ENCODE results near the gene YARS2. TPM values are rescaled to one million over a fixed set of nuclear protein-coding genes. Genes with fewer than 3 reads are reported as not detected.
"Not testable (repeated sequence)": the region's sequence is repeated elsewhere in the genome, so short reads cannot be mapped to it uniquely, and the experiment has no call there.

Gene YARS2
- total RNA-seq, 2 donors from 2014 or later = 10.2 to 10.3 TPM

- no peak for ATAC-seq
- DNase-seq = no peak
- intact Hi-C loops (cut with DNase I) = loop anchor here (2.0 to 5.0 kb wide), 2 partner anchors 160 to 1266 kb away; partner anchors contain the start of gene ALG10 (in 2 of the 2)
Observed at GRCh38 chr12:32756476-32757066, 874 bp upstream of the YARS2 start.

GRCh38 chr12:32755051-32755653, 545 bp downstream of the YARS2 start:
- DNase-seq (peak; percentile 58), ATAC-seq (peak; percentile 63 to 71)
- intact Hi-C loops (cut with DNase I) = loop anchor here (5.0 kb wide), 1 partner anchor 1267 kb away; the partner anchor contains the start of gene ALG10 (in 2 of the 2)

DNA sequence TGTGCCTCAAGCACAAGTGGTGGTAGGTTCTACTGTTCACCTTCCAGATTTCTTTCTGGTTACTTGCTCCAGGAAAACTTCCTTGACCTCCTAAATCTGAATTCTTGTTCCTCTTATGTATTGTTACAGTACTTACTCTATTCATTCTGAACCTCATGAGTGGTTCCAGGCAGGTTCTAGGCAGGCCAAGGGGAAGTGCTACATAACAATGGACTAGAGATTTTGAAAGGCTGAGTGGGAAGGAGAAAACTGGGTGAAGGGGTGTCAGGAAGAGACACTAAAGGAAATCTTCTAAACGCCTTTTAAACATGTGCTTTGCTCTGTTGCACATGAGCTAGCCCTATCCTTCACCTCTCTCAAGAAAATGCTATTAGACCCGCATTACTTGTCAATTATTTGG, 1.6 kb downstream of the YARS2 start:
- intact Hi-C loops (cut with DNase I) = no loop called here
- DNase-seq (no peak), ATAC-seq (no peak)

- intact Hi-C loops (cut with DNase I) = no loop called here
- ATAC-seq (no peak), DNase-seq (no peak)
Observed at GRCh38 chr12:32753605-32754004, 2.1 kb downstream of the YARS2 start.

- DNase-seq (no peak), ATAC-seq (no peak)
- intact Hi-C loops (cut with DNase I) = no loop called here
Observed at GRCh38 chr12:32743264-32743663, 12.4 kb downstream of the YARS2 start.

- no peak for ATAC-seq
- intact Hi-C loops (cut with DNase I) = no loop called here
- DNase-seq = no peak
Observed at GRCh38 chr12:32742133-32742532, 13.6 kb downstream of the YARS2 start.

- ATAC-seq = no peak
- intact Hi-C loops (cut with DNase I) = no loop called here
- no peak for DNase-seq
Observed at GRCh38 chr12:32739279-32739678, 16.4 kb downstream of the YARS2 start.

- intact Hi-C loops (cut with DNase I) = no loop called here
- ATAC-seq = no peak
- no peak for DNase-seq
Observed at GRCh38 chr12:32737715-32738114, 18.0 kb downstream of the YARS2 start.

DNA sequence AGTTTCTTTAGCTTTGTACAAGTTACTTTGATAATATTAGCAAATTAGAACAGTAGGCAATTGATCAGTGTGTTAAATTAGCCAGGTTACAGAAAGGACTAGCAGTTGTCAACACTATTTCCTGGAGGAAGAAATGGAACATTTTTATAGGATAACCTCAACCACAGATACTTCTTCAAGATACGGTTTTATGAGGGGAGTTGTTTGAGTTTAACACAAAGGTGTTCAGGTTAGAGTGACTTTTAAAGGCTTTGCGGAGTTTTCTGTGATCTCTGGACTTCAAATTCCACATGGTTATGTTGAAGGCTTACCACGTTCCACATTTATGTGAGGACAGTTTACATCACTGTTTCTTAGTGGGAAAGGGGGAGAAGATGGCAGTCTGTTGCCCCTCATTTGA, 19.3 kb downstream of the YARS2 start:
- DNase-seq = no peak
- no peak for ATAC-seq
- intact Hi-C loops (cut with DNase I) = no loop called here

- DNase-seq (no peak), ATAC-seq (no peak)
- intact Hi-C loops (cut with DNase I) = no loop called here
Observed at GRCh38 chr12:32734952-32735351, 20.7 kb downstream of the YARS2 start.

DNA sequence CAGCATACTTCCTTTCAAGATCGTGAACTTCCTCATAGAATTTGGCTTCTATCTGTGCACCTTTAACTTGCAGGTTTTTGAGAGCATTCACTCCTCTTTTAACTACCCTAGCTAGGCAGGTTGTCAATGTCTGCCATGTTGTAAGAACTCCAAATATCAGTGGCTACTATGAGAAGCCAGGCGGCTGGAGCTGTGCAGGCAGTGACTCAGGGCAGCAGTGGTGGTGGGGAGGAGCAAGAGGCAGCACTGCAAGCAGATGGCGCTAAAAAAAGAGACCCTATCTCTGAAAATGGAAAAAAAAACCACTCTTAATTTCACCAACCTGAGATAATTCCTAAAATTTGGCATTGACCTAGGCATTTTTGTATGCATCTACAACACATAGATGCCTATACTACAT, 28.5 kb downstream of the YARS2 start:
- ATAC-seq = no peak

GRCh38 chr12:32726286-32726685, 29.4 kb downstream of the YARS2 start:
- DNase-seq (no peak), ATAC-seq (no peak)
- intact Hi-C loops (cut with DNase I) = no loop called here

More for the DNA sequence above, 28.5 kb downstream of the YARS2 start:
- intact Hi-C loops (cut with DNase I) = no loop called here
- DNase-seq = no peak

- ATAC-seq; intact Hi-C loops (cut with DNase I); DNase-seq: not testable (repeated sequence)
Observed at GRCh38 chr12:32725308-32725707, 30.4 kb downstream of the YARS2 start.

- DNase-seq = no peak
- no peak for ATAC-seq
- intact Hi-C loops (cut with DNase I) = no loop called here
Observed at GRCh38 chr12:32718926-32719325, 36.8 kb downstream of the YARS2 start.

DNA sequence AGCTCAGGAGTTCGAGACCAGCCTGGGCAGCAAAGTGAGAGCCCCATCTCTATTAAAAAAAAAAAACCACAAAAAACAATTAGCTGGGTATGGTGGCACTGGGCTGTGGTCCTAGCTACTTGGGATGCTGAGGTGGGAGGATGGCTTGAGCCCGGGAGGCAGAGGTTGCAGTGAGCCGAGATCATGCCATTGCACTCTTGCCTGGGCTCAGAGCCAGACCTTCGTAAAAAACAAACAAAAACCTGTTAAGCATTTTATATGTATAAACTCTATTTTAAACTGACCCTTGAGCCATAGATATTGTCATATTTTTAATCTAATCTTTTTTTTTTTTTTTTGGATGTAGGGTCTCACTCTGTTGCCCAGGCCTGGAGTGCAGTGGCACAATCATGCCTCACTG, 40.9 kb downstream of the YARS2 start:
- DNase-seq = no peak
- intact Hi-C loops (cut with DNase I) = no loop called here
- ATAC-seq = no peak

DNA sequence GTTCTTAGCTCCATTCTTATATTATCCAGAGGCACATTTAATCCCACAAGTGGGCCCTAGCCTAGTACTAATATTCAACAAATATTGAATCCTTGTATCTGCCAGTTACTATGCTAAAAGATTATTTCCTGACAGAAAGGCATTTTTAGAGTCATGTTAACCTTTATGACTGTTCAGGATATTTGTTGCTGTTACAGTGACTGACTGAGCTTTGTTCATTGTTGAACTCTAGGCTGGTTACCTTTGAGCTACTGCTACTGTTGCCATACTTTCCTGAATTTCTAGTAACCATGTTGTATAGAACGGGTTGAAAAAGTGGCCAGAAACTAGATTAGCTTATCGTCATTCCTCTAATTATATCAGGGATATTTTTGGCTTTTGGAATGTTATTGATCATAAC, 46.8 kb downstream of the YARS2 start:
- ATAC-seq (no peak), DNase-seq (no peak)
- intact Hi-C loops (cut with DNase I) = no loop called here

- ATAC-seq (no peak), DNase-seq (no peak)
- intact Hi-C loops (cut with DNase I) = no loop called here
Observed at GRCh38 chr12:32706335-32707024, 49.2 kb downstream of the YARS2 start.

- ATAC-seq (no peak), DNase-seq (no peak)
- intact Hi-C loops (cut with DNase I) = no loop called here
Observed at GRCh38 chr12:32705783-32706182, 49.9 kb downstream of the YARS2 start.

GRCh38 chr12:32702946-32703345, 52.8 kb downstream of the YARS2 start:
- ATAC-seq (no peak), DNase-seq (no peak)
- intact Hi-C loops (cut with DNase I) = no loop called here

- intact Hi-C loops (cut with DNase I) = no loop called here
- ATAC-seq (no peak), DNase-seq (no peak)
Observed at GRCh38 chr12:32702473-32702872, 53.2 kb downstream of the YARS2 start.

DNA sequence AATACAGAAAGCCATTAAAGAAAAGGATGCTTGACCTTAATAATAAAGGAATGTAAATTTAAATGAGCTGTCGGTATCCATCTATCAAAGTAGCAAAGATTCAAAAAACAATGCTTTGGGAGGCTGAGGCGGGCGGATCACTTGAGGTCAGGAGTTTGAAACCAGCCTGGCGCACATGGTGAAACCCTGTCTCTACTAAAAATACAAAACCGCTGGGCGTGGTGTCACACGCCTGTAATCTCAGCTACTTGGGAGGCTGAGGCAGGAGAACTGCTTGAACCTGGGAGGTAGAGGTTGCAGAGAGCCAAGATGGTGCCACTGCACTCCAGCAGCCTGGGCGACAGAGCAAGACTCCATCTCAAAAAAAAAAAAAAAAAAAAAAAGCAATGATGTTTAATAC, 56.3 kb downstream of the YARS2 start:
- ATAC-seq; DNase-seq; intact Hi-C loops (cut with DNase I): not testable (repeated sequence)

Measured in left cardiac atrium (tissue), 4 donors.